Stimulated activated effector memory CD8-positive, alpha-beta T cell treated with anti-CD3 and anti-CD28 coated beads, Interleukin-12 subunit alpha, Interleukin-12 subunit beta, amount 100 ng/mL, for 72 hours (primary cell): ENCODE data around the gene HBA1.
A peak's percentile ranks its signal among the peaks of the same experiment; 100 is the strongest.
"Not testable (repeated sequence)": the region's sequence is repeated elsewhere in the genome, so short reads cannot be mapped to it uniquely, and the experiment has no call there.

ENCODE experiments used
- ATAC-seq: fragments of 150-1000 bp; cut with Tn5 transposase; 2 replicates; pipeline ENCODE4 v1.10.0; 2021
- DNase-seq, 2 donors: peaks; one replicate each; pipeline ENCODE4 v3.0.0; 2021 to 2022; ENCODE audit warnings: low spot score in 2 of 2
- H3K27ac Mint-ChIP-seq: one replicate; pipeline ENCODE4 v1.8.0; 2022; ENCODE audit warnings: mild to moderate bottlenecking, mixed read lengths
- H3K36me3 Mint-ChIP-seq: one replicate; pipeline ENCODE4 v1.8.0; 2022; ENCODE audit warnings: mild to moderate bottlenecking, mixed read lengths
- H3K4me1 Mint-ChIP-seq: one replicate; pipeline ENCODE4 v1.8.0; 2022; ENCODE audit warnings: mixed read lengths
- H3K4me3 Mint-ChIP-seq: one replicate; pipeline ENCODE4 v1.8.0; 2022; ENCODE audit warnings: mild to moderate bottlenecking, mixed read lengths
- H3K9me3 Mint-ChIP-seq: one replicate; pipeline ENCODE4 v1.8.0; 2022; ENCODE audit warnings: mixed read lengths

Gene HBA1

DNA sequence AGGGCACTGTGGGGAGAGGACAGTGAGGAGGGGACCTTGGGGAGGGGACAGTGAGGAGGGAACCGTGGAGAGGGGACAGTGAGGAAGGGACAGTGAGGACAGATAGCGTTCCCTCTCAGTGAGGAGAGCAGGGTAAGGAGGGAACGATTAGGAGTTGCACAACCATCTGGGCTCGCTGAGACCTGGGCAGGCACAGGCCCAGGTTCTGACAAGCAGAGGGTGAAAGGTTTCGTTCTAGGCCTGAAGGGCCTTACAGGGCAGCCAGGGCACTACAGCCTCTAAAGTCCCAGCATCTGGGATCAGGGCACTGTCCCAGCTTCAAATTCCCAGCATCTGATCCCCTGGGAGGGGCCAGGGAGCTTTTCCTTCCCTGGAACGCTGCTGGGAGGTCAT is 23.4 kb upstream of the HBA1 start:
- not testable (repeated sequence) for DNase-seq, H3K27ac Mint-ChIP-seq, H3K4me1 Mint-ChIP-seq, H3K9me3 Mint-ChIP-seq, H3K36me3 Mint-ChIP-seq
- ATAC-seq, result peak; percentile 38
- H3K4me3 Mint-ChIP-seq, result peak overlapping the region; percentile 30

DNA sequence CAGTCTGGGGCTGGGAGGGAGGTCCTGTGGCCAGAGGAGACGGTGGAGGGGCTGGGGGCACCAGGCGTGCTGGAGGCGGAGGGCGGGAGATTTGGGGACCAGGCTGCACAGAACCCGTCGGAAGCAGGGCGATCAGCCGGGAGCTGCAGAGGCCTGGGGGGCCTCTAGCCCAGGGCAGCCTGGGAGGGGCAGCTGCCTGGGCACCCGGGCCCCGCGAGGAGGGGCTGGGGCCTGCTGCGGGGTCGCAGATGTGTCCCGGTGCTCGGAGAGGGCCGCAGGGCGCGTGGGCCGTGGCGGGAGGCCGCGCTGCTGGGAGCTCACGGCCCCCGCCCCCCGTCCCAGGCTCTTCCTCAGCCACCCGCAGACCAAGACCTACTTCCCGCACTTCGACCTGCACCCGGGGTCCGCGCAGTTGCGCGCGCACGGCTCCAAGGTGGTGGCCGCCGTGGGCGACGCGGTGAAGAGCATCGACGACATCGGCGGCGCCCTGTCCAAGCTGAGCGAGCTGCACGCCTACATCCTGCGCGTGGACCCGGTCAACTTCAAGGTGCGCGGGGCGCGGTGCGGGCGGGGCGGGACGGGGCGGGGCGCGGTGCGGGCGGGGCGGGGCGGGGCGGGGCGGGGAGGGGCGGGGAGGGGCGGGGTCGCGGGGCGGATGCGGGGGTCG is 22.8 kb upstream of the HBA1 start:
- H3K4me3 Mint-ChIP-seq, result peak overlapping the region; percentile 63
- H3K4me1 Mint-ChIP-seq, H3K9me3 Mint-ChIP-seq, H3K36me3 Mint-ChIP-seq, H3K27ac Mint-ChIP-seq, DNase-seq: not testable (repeated sequence)
- ATAC-seq, result peak; percentile 62

DNA sequence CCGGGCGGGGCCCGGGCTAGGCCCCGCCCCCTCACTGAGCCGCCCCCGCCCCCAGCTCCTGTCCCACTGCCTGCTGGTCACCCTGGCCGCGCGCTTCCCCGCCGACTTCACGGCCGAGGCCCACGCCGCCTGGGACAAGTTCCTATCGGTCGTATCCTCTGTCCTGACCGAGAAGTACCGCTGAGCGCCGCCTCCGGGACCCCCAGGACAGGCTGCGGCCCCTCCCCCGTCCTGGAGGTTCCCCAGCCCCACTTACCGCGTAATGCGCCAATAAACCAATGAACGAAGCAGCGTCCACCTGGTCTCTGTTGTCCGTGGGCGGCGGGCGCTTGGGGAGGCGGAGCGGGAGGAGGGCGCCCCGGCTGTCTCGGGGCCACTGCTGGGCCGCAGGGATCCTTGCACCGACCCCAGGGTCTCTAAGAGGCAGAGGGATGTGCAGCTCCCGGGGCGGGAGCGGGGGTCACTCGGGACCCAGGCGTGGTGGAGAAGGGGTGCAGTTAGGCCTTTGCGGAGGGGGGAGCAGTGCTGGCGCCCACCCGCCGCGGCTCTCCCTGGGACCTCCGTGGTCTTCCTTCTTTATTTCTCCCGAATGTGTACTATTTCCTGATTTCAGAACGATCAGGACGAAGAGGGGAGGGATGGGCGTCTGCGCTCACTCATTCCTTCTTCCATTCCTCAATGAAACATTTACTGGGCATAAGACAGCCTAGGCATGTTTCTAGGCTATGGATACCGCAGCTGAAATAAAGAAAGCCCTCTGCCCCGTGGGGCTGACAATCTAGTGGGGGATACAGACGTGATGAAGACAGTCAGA is 22.1 kb upstream of the HBA1 start:
- ATAC-seq (peak; percentile 59), DNase-seq (no peak)
- H3K36me3 Mint-ChIP-seq, result no peaks in the 10 kb centered on the region

DNA sequence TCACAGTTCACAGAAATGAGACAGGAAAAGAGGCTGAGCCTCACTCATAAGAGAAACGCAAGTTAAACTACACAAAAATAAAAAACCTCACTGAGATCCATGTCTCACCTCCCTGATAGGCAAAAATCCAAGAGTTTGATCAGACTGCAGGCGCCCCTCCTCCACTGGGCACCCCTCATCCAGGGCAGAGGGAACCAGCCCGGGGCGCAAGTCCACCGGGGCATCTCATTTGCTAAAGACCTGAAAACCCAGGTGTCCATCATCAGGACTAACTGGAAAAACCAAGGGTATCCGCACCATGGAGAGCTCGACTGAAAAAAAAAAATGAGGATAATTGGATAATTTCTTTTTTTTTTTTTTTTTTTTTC is 21.5 kb upstream of the HBA1 start:
- Mint-ChIP-seq H3K36me3 (no peaks in the 10 kb centered on the region), H3K27ac (no peak overlapping the region), H3K4me1 (peaks cover 8% of the 10 kb centered on the region), H3K9me3 (no peaks in the 10 kb centered on the region), H3K4me3 (peak overlapping the region; percentile 63)
- no peak for ATAC-seq
- DNase-seq, result no peak

More for the DNA sequence above, 22.1 kb upstream of the HBA1 start:
- H3K27ac Mint-ChIP-seq, result no peak overlapping the region
- no peaks in the 10 kb centered on the region for H3K9me3 Mint-ChIP-seq
- peaks cover 8% of the 10 kb centered on the region for H3K4me1 Mint-ChIP-seq
- peak overlapping the region; percentile 63 for H3K4me3 Mint-ChIP-seq

DNA sequence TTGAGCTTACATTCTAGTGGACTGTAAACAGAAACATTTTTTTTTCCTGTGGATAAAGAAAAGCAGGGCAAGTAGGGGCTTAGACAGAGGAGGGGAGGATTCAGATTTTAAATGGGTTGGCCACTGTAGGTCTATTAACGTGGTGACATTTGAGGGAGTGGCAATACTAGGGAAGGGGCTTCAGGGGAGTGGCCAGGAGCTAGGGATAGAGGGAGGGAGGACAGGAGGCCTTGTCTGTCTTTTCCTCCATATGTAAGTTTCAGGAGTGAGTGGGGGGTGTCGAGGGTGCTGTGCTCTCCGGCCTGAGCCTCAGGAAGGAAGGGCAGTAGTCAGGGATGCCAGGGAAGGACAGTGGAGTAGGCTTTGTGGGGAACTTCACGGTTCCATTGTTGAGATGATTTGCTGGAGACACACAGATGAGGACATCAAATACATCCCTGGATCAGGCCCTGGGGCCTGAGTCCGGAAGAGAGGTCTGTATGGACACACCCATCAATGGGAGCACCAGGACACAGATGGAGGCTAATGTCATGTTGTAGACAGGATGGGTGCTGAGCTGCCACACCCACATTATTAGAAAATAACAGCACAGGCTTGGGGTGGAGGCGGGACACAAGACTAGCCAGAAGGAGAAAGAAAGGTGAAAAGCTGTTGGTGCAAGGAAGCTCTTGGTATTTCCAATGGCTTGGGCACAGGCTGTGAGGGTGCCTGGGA is 17.2 kb upstream of the HBA1 start:
- H3K4me3 Mint-ChIP-seq, result no peak overlapping the region
- no peak for DNase-seq
- ATAC-seq, result no peak
- H3K9me3 Mint-ChIP-seq, result no peaks in the 10 kb centered on the region
- H3K36me3 Mint-ChIP-seq, result no peaks in the 10 kb centered on the region
- H3K4me1 Mint-ChIP-seq, result peaks cover 8% of the 10 kb centered on the region
- H3K27ac Mint-ChIP-seq, result no peak overlapping the region

DNA sequence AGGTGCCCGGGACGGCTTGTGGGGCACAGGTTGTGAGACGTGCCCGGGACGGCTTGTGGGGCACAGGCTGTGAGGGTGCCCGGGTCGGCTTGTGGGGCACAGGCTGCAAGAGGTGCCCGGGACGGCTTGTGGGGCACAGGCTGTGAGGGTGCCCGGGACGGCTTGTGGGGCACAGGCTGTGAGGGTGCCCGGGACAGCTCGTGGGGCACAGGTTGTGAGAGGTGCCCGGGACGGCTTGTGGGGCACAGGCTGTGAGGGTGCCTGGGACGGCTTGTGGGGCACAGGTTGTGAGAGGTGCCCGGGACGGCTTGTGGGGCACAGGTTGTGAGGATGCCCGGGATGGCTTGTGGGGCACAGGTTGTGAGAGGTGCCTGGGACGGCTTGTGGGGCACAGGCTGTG is 16.2 kb upstream of the HBA1 start:
- H3K4me3 Mint-ChIP-seq, ATAC-seq, H3K4me1 Mint-ChIP-seq, H3K36me3 Mint-ChIP-seq, H3K9me3 Mint-ChIP-seq, DNase-seq, H3K27ac Mint-ChIP-seq: not testable (repeated sequence)

DNA sequence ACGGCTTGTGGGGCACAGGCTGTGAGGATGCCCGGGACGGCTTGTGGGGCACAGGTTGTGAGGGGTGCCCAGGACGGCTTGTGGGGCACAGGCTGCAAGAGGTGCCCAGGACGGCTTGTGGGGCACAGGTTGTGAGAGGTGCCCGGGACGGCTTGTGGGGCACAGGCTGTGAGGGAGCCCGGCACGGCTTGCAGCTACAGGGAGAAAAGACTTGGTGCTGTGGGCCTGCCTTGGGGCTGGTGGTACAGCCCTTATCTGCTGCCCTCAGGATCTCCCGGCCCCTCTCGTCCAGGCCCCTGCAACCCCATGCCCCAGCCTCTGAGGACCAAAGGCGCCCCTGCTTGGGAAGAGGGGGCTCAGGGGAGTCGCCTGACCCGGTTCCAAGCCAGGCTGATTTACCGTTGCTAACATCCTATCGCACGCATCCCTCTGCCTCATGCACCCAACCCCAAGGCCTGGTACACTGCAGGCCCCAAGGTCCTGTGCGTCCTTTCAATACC is 15.7 kb upstream of the HBA1 start:
- peaks cover 5% of the 10 kb centered on the region for H3K4me1 Mint-ChIP-seq
- ATAC-seq, result no peak
- H3K9me3 Mint-ChIP-seq, result no peaks in the 10 kb centered on the region
- H3K27ac Mint-ChIP-seq, result no peak overlapping the region
- no peaks in the 10 kb centered on the region for H3K36me3 Mint-ChIP-seq
- no peak overlapping the region for H3K4me3 Mint-ChIP-seq
- DNase-seq, result no peak

DNA sequence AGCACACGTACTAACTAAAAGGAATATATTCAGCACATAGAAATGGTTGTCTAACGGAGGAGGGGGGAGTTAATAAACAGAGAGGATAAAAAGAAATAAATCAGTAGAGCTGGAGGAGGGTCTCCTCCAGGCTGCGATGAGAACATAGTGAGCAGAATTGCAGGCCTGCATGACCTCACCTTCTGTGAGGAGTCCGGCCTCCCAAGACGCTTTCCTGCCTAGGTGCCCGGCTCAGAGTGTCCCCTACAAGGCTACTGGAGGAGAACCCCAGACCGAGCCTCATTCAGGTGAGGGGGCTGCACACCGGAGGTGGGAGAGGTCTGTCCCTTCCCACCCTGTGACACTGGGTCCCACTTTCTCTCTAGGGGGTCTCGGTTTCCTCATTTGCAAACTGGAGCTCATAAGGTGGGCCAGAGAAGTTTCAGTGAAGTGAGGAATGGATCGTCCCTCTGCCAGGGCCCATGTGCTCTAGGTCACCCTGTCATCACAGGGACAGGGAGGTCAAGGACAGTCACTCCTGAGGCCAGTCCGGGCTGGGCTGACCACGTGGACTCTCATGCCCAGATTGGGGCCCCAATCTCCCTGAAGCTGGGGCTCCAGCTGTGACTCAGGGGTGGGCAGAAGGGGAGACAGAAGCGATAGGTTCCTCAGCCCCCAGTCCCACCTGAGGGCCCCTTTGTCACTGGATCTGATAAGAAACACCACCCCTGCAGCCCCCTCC is 14.0 kb upstream of the HBA1 start:
- H3K9me3 Mint-ChIP-seq, result no peaks in the 10 kb centered on the region
- DNase-seq (no peak), ATAC-seq (no peak)
- H3K4me3 Mint-ChIP-seq, result no peak overlapping the region
- peaks cover 12% of the 10 kb centered on the region for H3K4me1 Mint-ChIP-seq
- H3K27ac Mint-ChIP-seq, result no peak overlapping the region
- H3K36me3 Mint-ChIP-seq, result no peaks in the 10 kb centered on the region

DNA sequence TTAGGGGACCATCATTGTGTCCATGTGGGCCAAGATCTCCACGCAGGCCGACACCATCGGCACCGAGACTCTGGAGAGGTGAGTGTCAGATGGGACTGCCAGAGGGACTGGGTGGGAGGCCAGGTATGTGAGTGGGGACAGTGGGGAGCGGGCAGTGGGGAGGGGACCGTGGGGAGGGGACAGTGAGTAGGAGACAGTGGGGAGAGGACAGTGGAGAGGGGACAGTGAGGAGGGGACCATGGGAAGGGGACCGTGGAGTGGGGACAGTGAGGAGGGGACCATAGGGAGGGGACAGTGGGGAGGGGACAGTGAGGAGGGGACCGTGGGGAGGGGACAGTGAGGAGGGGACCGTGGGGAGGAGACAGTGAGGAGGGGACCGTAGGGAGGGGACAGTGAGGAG is 13.3 kb upstream of the HBA1 start:
- H3K36me3 Mint-ChIP-seq, H3K4me3 Mint-ChIP-seq, H3K9me3 Mint-ChIP-seq, ATAC-seq, H3K27ac Mint-ChIP-seq, DNase-seq: not testable (repeated sequence)
- H3K4me1 Mint-ChIP-seq, result peaks cover 12% of the 10 kb centered on the region

DNA sequence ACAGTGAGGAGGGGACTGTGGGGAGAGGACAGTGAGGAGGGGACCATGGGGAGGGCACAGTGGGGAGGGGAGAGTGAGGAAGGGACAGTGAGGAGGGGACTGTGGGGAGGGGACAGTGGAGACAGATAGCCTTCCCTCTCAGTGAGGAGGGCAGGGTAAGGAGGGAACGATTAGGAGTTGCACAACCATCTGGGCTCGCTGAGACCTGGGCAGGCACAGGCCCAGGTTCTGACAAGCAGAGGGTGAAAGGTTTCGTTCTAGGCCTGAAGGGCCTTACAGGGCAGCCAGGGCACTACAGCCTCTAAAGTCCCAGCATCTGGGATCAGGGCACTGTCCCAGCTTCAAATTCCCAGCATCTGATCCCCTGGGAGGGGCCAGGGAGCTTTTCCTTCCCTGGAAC is 12.8 kb upstream of the HBA1 start:
- not testable (repeated sequence) for H3K4me3 Mint-ChIP-seq, H3K36me3 Mint-ChIP-seq, H3K9me3 Mint-ChIP-seq, H3K27ac Mint-ChIP-seq, DNase-seq
- H3K4me1 Mint-ChIP-seq, result peaks cover 14% of the 10 kb centered on the region
- ATAC-seq, result peak; percentile 45

DNA sequence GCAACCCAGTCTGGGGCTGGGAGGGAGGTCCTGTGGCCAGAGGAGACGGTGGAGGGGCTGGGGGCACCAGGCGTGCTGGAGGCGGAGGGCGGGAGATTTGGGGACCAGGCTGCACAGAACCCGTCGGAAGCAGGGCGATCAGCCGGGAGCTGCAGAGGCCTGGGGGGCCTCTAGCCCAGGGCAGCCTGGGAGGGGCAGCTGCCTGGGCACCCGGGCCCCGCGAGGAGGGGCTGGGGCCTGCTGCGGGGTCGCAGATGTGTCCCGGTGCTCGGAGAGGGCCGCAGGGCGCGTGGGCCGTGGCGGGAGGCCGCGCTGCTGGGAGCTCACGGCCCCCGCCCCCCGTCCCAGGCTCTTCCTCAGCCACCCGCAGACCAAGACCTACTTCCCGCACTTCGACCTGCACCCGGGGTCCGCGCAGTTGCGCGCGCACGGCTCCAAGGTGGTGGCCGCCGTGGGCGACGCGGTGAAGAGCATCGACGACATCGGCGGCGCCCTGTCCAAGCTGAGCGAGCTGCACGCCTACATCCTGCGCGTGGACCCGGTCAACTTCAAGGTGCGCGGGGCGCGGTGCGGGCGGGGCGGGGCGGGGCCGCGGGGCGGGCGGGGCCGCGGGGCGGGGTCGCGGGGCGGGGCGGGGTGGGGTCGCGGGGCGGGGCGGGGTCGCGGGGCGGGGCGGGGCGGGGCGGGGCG is 12.2 kb upstream of the HBA1 start:
- peak; percentile 59 for ATAC-seq

DNA sequence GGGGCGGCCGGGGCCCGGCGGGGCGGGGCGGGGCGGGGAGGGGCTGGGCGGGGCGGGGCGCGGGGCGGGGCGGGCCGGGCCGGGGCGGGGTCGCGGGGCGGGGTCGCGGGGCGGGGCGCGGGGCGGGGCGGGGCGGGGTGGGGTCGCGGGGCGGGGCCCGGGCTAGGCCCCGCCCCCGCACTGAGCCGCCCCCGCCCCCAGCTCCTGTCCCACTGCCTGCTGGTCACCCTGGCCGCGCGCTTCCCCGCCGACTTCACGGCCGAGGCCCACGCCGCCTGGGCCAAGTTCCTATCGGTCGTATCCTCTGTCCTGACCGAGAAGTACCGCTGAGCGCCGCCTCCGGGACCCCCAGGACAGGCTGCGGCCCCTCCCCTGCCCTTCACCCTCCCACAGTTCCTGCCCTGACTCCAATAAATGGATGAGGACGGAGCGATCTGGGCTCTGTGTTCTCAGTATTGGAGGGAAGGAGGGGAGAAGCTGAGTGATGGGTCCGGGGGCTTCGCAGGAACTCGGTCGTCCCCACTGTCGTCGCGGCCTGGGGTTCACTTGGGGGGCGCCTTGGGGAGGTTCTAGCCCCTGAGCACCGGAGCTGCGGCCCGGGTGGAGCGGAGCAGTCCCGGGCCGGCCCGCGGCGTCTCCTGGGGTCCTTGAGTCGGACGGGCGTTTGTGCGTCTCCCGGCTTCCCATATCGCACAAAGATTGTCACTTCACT is 11.5 kb upstream of the HBA1 start:
- Mint-ChIP-seq H3K4me3 (peak overlapping the region; percentile 44), H3K36me3 (no peaks in the 10 kb centered on the region), H3K9me3 (no peaks in the 10 kb centered on the region), H3K27ac (no peak overlapping the region), H3K4me1 (peaks cover 17% of the 10 kb centered on the region)
- DNase-seq, result no peak
- no peak for ATAC-seq

More for the DNA sequence above, 12.2 kb upstream of the HBA1 start:
- not testable (repeated sequence) for H3K27ac Mint-ChIP-seq, DNase-seq, H3K4me3 Mint-ChIP-seq, H3K36me3 Mint-ChIP-seq, H3K9me3 Mint-ChIP-seq
- peaks cover 17% of the 10 kb centered on the region for H3K4me1 Mint-ChIP-seq

DNA sequence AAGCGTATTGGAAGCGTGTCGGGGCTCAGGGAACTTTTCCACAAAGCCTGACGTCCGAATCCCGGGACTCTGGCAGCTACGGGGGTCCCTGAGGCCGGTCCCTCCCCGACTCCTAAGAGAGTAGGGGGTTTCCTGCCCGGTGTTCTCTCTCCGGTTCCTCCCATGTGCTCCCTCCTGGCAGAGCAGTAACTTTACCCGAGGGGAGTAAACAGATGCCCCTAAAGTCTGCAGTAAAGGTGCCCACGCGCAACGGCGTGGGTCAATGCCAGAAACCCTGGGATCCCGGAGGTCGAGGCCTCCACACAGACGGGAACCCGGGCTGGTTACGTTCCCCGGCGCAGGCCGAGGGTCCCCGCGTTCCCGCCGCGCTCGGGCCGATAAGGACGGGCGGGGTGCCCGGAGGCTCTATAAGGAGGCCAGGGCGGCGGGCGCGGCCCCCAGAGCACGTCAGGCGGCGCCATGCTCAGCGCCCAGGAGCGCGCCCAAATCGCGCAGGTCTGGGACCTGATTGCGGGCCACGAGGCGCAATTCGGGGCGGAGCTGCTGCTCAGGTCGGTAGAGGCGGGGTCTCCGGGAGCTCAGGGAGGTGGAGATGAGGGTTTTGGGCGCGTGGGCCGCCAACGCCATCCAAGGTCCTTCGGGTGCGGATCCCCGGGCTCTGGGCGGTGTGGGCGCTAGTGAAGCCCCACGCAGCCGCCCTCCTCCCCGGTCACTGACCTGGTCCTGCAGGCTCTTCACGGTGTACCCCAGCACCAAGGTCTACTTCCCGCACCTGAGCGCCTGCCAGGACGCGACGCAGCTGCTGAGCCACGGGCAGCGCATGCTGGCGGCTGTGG is 10.7 kb upstream of the HBA1 start, which contains the start of gene HBM:
Gene HBM (plus strand): TSS at position 440 of the 836 bp plus-strand sequence. CDS start 20 bp downstream, at position 460.
- H3K4me1 Mint-ChIP-seq, result peaks cover 17% of the 10 kb centered on the region
- H3K36me3 Mint-ChIP-seq, result no peaks in the 10 kb centered on the region
- no peaks in the 10 kb centered on the region for H3K9me3 Mint-ChIP-seq
- ATAC-seq (peak; percentile 34), DNase-seq (no peak)
- H3K4me3 Mint-ChIP-seq, result peak within 1 kb of the TSS; percentile 44
- H3K27ac Mint-ChIP-seq, result no peak within 1 kb of the TSS
